H9 (cell line): ENCODE data around the gene RHBDL2. TPM values are rescaled to one million over a fixed set of nuclear protein-coding genes. Genes with fewer than 3 reads are reported as not detected.

Experiments
- DNase-seq: peaks from one replicate; pipeline ENCODE4 v3.0.0-alpha.2; 2017
- H2AFZ ChIP-seq: one replicate; pipeline ENCODE4 v1.6.1; 2013; ENCODE audit warnings: mild to moderate bottlenecking, low read length, control low read depth, moderate library complexity
- H2AK5ac ChIP-seq: 2 replicates; pipeline ENCODE4 v1.6.1; 2013; ENCODE audit warnings: low read length, control low read depth, mixed read lengths; ENCODE audit not compliant: insufficient read length
- H2BK120ac ChIP-seq: one replicate; pipeline ENCODE4 v1.6.1; 2013; ENCODE audit warnings: low read depth, mild to moderate bottlenecking, low read length, control low read depth, inconsistent platforms; ENCODE audit not compliant: poor library complexity, severe bottlenecking
- H2BK12ac ChIP-seq: 2 replicates; pipeline ENCODE4 v1.6.1; 2013; ENCODE audit warnings: low read length, control low read depth, mixed read lengths, low read depth; ENCODE audit not compliant: insufficient read length
- H2BK15ac ChIP-seq: 2 replicates; pipeline ENCODE4 v1.6.1; 2013; ENCODE audit warnings: low read depth, low read length, control low read depth
- H2BK20ac ChIP-seq: one replicate; pipeline ENCODE4 v1.6.1; 2013; ENCODE audit warnings: low read depth, mild to moderate bottlenecking, low read length, control low read depth, inconsistent platforms; ENCODE audit not compliant: poor library complexity, severe bottlenecking
- H2BK5ac ChIP-seq: 2 replicates; pipeline ENCODE4 v1.6.1; 2013; ENCODE audit warnings: low read length, control low read depth, mixed read lengths; ENCODE audit not compliant: insufficient read length
- H3K14ac ChIP-seq: 2 replicates; pipeline ENCODE4 v1.6.1; 2013; ENCODE audit warnings: low read length, control low read depth; ENCODE audit not compliant: insufficient read depth
- H3K18ac ChIP-seq: 2 replicates; pipeline ENCODE4 v1.6.1; 2013; ENCODE audit warnings: low read depth, mild to moderate bottlenecking, mixed read lengths, low read length, control low read depth; ENCODE audit not compliant: insufficient read length
- H3K23ac ChIP-seq: 2 replicates; pipeline ENCODE4 v1.6.1; 2013; ENCODE audit warnings: low read length, control low read depth, mixed read lengths, low read depth; ENCODE audit not compliant: insufficient read length
- H3K23me2 ChIP-seq: 2 replicates; pipeline ENCODE4 v1.6.1; 2013; ENCODE audit warnings: low read depth, mild to moderate bottlenecking, mixed read lengths, low read length, control low read depth; ENCODE audit not compliant: insufficient read length, poor library complexity, severe bottlenecking
- H3K27ac ChIP-seq: 2 replicates; pipeline ENCODE4 v1.5.1; 2013; ENCODE audit warnings: low read length, control low read depth, mixed read lengths, low read depth; ENCODE audit not compliant: insufficient read length
- H3K27me3 ChIP-seq: 2 replicates; pipeline ENCODE4 v1.6.1; 2013; ENCODE audit warnings: low read length, control low read depth, inconsistent platforms; ENCODE audit not compliant: insufficient read depth
- H3K4ac ChIP-seq: 2 replicates; pipeline ENCODE4 v1.6.1; 2013; ENCODE audit warnings: low read depth, mild to moderate bottlenecking, control low read depth, inconsistent platforms, low read length, moderate library complexity
- H3K4me1 ChIP-seq: 2 replicates; pipeline ENCODE4 v1.6.1; 2013; ENCODE audit warnings: low read length, control low read depth, inconsistent platforms; ENCODE audit not compliant: insufficient read depth
- H3K4me2 ChIP-seq: 2 replicates; pipeline ENCODE4 v1.6.1; 2013; ENCODE audit warnings: low read length, control low read depth, mixed read lengths; ENCODE audit not compliant: insufficient read length, insufficient read depth
- H3K56ac ChIP-seq: 2 replicates; pipeline ENCODE4 v1.6.1; 2013; ENCODE audit warnings: low read depth, mild to moderate bottlenecking, mixed read lengths, low read length, control low read depth; ENCODE audit not compliant: insufficient read length
- H3K79me1 ChIP-seq: 2 replicates; pipeline ENCODE4 v1.6.1; 2013; ENCODE audit warnings: low read depth, mild to moderate bottlenecking, moderate library complexity, low read length, control low read depth, inconsistent platforms; ENCODE audit not compliant: insufficient read depth, poor library complexity, severe bottlenecking
- H3K79me2 ChIP-seq: 2 replicates; pipeline ENCODE4 v1.6.1; 2013; ENCODE audit warnings: low read length, control low read depth, inconsistent platforms; ENCODE audit not compliant: insufficient read depth
- H3K9ac ChIP-seq: 2 replicates; pipeline ENCODE4 v1.6.1; 2013; ENCODE audit warnings: low read length, control low read depth, mixed read lengths; ENCODE audit not compliant: insufficient read length; ENCODE audit errors: extremely low read depth
- H3K9me3 ChIP-seq: one replicate; pipeline ENCODE4 v1.6.1; 2013; ENCODE audit warnings: low read depth, low read length, inconsistent platforms; ENCODE audit not compliant: control insufficient read depth
- H3T11ph ChIP-seq: one replicate; pipeline ENCODE4 v1.6.1; 2013; ENCODE audit warnings: mild to moderate bottlenecking, low read length, control low read depth, inconsistent platforms
- H4K20me1 ChIP-seq: one replicate; pipeline ENCODE4 v1.6.1; 2013; ENCODE audit not compliant: control insufficient read depth, insufficient read length, insufficient read depth
- H4K5ac ChIP-seq: 2 replicates; pipeline ENCODE4 v1.6.1; 2013; ENCODE audit warnings: low read depth, mild to moderate bottlenecking, mixed read lengths, low read length, control low read depth; ENCODE audit not compliant: insufficient read length
- H4K8ac ChIP-seq: replicated peaks from 2 replicates; pipeline ENCODE4 v1.6.1; 2013; ENCODE audit warnings: low read length, control low read depth, mixed read lengths, low read depth; ENCODE audit not compliant: insufficient read length
- H4K91ac ChIP-seq: 2 replicates; pipeline ENCODE4 v1.6.1; 2013; ENCODE audit warnings: low read depth, mild to moderate bottlenecking, moderate library complexity, mixed read lengths, low read length, control low read depth; ENCODE audit not compliant: insufficient read length
- H3K27ac Mint-ChIP-seq, 3 experiments: 2 replicates in 2 of 3; 3 replicates in 1 of 3; pipeline ENCODE4 v1.8.0; 2020 to 2021; ENCODE audit warnings: mixed read lengths in 3 of 3, mild to moderate bottlenecking in 1 of 3, moderate library complexity in 1 of 3
- H3K27me3 Mint-ChIP-seq: 2 replicates; pipeline ENCODE4 v1.8.0; 2021; ENCODE audit warnings: low read depth, mild to moderate bottlenecking, moderate library complexity, mixed read lengths
- H3K36me3 Mint-ChIP-seq, 3 experiments: 2 replicates in 2 of 3; 3 replicates in 1 of 3; pipeline ENCODE4 v1.8.0; 2020 to 2021; ENCODE audit warnings: low read depth in 3 of 3, mixed read lengths in 3 of 3; ENCODE audit not compliant: insufficient read depth in 1 of 3
- H3K4me1 Mint-ChIP-seq, 2 experiments: 2 replicates each; pipeline ENCODE4 v1.8.0; 2020; ENCODE audit warnings: mixed read lengths in 2 of 2
- H3K4me3 Mint-ChIP-seq, 2 experiments: 2 replicates in 1 of 2; 3 replicates in 1 of 2; pipeline ENCODE4 v1.8.0; 2020 to 2021; ENCODE audit warnings: mild to moderate bottlenecking in 2 of 2, mixed read lengths in 2 of 2, moderate library complexity in 1 of 2
- H3K9me3 Mint-ChIP-seq, 2 experiments: 2 replicates in 1 of 2; 3 replicates in 1 of 2; pipeline ENCODE4 v1.8.0; 2020; ENCODE audit warnings: mild to moderate bottlenecking in 2 of 2, mixed read lengths in 2 of 2, moderate library complexity in 1 of 2
- CTCF ChIP-seq: fragments of 200-600 bp; sonication (generic); conservative IDR thresholded peaks from 3 replicates; pipeline ENCODE4 v1.8.0; 2021; ENCODE audit warnings: antibody characterized with exemption, mild to moderate bottlenecking
- WGBS: extraction: QIAGEN DNeasy Blood & Tissue Kit; methylation state at CpG from one replicate; pipeline ENCODE4 v1.1.7; 2013; ENCODE audit warnings: missing lambda C conversion rate, low lambda C conversion rate, mixed read lengths; ENCODE audit not compliant: insufficient read length; ENCODE audit errors: extremely low coverage; 5-methylcytosine and 5-hydroxymethylcytosine counted together
- total RNA-seq: library from RNA; stranded (reverse); gene quantifications from 2 replicates; pipeline ENCODE4 v1.2.1, GENCODE V29; 2021

The RHBDL2 gene
- total RNA-seq, 1 experiment from 2014 or later, result not detected

GRCh38 chr1:38905985-38906384 is 35.6 kb downstream of the RHBDL2 start:
- H4K5ac ChIP-seq, result no peak overlapping the region
- DNase-seq, result no peak
- H3K4me1 Mint-ChIP-seq, result no peaks in the 10 kb centered on the region
- peaks cover 9 to 11% of the 10 kb centered on the region in 2 experiments for H3K9me3 Mint-ChIP-seq
- H2BK5ac ChIP-seq, result no peak overlapping the region
- no peak overlapping the region for H3K23ac ChIP-seq
- H3K4me3 Mint-ChIP-seq, result no peak overlapping the region
- H3K4me2 ChIP-seq, result no peak overlapping the region
- no peak overlapping the region for H3K14ac ChIP-seq
- H2BK12ac ChIP-seq, result no peak overlapping the region
- H3T11ph ChIP-seq, result no peak overlapping the region
- no peaks in the 10 kb centered on the region for H3K79me2 ChIP-seq
- H2BK20ac ChIP-seq, result no peak overlapping the region
- H3K23me2 ChIP-seq, result no peaks in the 10 kb centered on the region
- H3K27ac Mint-ChIP-seq, result no peak overlapping the region
- H4K20me1 ChIP-seq, result no peaks in the 10 kb centered on the region
- no peaks in the 10 kb centered on the region for H3K4me1 ChIP-seq
- no peak overlapping the region for H2BK120ac ChIP-seq
- H3K9me3 ChIP-seq, result no peaks in the 10 kb centered on the region
- no peaks in the 10 kb centered on the region for H3K27me3 ChIP-seq
- H2AK5ac ChIP-seq, result no peak overlapping the region
- no peak overlapping the region for H2AFZ ChIP-seq
- WGBS, result no CpG with 5 or more reads among the region's 2 CpGs
- no peak overlapping the region for H3K18ac ChIP-seq
- H3K36me3 Mint-ChIP-seq, result peaks cover 3 to 6% (median 3%) of the 10 kb centered on the region in 3 experiments
- no peak overlapping the region for H2BK15ac ChIP-seq
- no peak for TF ChIP-seq CTCF
- no peak overlapping the region for H3K4ac ChIP-seq
- H3K79me1 ChIP-seq, result no peaks in the 10 kb centered on the region
- H4K91ac ChIP-seq, result no peak overlapping the region
- no peak overlapping the region for H4K8ac ChIP-seq
- no peak overlapping the region for H3K56ac ChIP-seq
- no peak overlapping the region for H3K27ac ChIP-seq
- H3K27me3 Mint-ChIP-seq, result no peaks in the 10 kb centered on the region
- no peak overlapping the region for H3K9ac ChIP-seq
